ENCODE measurements around the gene KAZN.

KAZN gene

GRCh38 chr1:15145327-15145726 lies 546.8 kb downstream of the KAZN start:
- DNase-seq (ENCODE audit: low spot score), result no peak

DNA sequence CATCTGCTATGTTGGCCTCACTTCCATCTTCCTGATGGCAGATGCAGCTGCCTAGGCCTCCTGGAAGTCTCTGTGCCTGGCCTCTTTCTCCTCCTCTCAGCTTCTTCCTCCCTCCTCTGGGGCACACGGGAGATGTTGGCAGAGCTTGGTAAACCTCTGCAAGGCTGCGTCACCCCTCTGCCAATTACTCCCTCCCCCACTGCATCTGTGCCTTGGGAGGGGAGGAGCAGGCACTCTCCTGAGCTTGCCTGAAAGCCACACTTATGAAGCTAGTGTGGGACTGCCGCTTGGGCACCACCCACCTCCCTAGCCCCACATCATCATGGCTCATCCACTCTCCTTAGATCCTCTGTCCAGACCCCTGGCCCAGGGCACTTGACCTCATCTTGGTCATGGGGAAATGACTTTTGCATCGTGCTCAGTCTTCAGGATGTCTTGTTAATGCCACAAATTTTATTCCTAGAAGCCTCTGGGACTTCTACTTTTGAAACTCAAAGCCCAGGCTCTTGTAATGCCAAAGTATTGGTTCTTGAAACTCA lies 547.7 kb downstream of the KAZN start:
- DNase-seq (ENCODE audit: low spot score), result no peak

- no peak for DNase-seq (ENCODE audit: low spot score)
Observed at GRCh38 chr1:15146971-15147376, 548.5 kb downstream of the KAZN start.

- no peak for DNase-seq (ENCODE audit: low spot score)
Observed at GRCh38 chr1:15148004-15148403, 549.5 kb downstream of the KAZN start.

GRCh38 chr1:15148475-15148874 lies 550.0 kb downstream of the KAZN start:
- no peak for DNase-seq (ENCODE audit: low spot score)

GRCh38 chr1:15148941-15149340 lies 550.5 kb downstream of the KAZN start:
- no peak for DNase-seq (ENCODE audit: low spot score)

- no peak for DNase-seq (ENCODE audit: low spot score)
Observed at GRCh38 chr1:15150376-15150775, 551.9 kb downstream of the KAZN start.

GRCh38 chr1:15151377-15151806 lies 552.9 kb downstream of the KAZN start:
- DNase-seq (ENCODE audit: low spot score), result no peak

GRCh38 chr1:15151871-15152270 lies 553.4 kb downstream of the KAZN start:
- no peak for DNase-seq (ENCODE audit: low spot score)

DNA sequence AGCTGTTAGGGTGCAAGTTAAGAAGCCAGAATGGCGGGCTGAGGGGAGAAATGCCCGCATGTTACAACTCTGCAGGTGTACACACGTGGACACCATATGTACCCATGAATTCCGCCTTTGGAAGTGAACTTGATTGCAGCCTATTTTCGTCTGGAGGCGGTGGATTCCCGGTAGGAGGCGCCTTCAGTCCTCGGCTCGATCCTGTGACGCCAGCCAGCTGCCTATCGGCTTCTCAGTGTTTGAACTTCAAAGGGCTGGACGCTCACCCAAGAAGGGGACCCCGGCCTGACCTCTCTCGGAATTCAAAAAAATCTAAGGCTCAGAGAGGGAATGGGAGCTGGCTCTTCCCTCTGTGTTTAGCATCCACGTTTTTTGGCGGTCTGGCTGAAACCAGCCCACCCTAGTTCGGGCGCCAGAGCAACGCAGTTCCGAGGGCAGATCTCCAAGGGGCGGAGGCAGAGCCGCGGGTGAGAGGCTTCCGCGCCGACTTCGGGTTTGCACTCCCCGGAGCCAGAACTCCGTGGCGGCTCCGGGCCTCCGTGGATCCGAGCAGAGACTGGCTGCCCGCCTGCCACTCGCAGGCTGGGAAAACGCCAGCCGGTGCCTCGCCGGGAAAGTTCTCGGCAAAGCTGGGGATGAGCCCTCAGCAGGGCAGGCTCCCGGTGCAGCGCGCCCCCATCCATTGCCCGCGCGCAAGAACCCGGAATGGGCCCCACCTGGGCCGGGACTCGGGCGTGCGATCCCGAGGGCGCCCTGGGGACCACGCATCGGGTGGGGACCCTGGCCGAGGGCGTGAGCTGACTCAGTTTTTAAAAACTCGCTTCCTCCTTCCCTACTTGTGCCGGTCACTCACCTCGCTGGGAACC lies 554.1 kb downstream of the KAZN start:
- peak; percentile 84 for DNase-seq (ENCODE audit: low spot score)

GRCh38 chr1:15153184-15153841 lies 554.8 kb downstream of the KAZN start, which contains the start of gene TMEM51:
Gene TMEM51, plus strand, starts transcription at chr1:15153747. Its CDS starts 61,341 bp downstream, at chr1:15215088.
- DNase-seq (ENCODE audit: low spot score), result peak; percentile 53

DNA sequence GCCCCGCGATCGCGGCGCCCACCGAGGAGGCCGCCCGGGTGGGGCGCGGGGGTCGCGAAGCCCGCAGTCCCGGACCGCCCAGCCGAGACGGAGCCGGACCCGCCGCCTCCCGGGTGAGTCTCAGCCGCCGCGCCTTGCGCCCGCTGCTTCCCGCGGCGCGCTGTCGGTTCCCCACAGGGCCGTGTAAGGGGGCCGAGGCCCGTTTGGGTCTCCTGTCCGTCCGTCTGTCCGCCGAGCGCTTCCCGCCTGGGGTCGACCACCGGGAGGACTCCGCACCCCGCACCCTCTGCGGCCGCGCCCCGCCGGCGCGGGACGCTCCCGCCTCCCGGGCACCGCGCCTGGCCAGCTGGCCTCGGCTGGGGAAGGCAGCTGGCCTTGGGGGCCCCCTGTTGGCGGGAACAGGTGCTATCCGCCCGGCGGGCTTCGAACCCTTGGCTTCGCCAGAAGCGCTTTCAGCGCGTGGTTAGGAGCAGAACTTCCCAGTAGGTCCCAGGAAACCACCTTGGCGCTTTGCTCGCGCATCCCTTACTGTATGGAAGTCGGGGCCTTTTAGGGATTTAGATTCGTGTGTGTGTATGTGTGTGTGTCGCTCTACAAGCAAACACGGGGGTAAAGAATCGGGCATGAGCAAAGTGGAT lies 555.5 kb downstream of the KAZN start:
- peak; percentile 56 for DNase-seq (ENCODE audit: low spot score)

DNA sequence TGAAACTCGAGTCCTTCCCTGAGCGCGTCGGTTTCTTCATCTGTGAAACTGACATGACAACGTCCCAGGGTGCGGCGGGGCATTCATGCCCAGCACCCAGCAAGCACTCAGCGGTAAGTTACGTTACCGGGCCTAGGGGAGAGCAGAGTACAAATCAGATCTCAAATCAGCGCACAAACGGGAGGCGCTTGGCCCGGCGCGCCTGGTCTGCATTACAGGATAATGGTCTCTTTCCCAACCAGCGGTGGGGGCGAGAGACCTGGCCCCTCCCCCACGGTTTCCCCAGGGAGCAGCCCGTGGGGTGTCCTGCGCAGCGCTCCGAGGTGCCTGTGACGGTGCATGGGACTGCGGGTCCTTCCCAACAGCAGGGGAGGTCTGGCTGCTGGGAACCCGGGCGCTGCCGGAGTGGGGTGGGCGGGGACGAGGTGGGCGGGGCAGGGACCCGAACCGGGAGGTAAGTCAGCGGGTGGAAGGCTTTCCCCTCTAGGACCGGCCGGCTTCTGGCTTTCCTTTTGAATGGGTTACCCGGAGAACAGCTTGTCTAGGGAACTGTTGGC lies 556.1 kb downstream of the KAZN start:
- DNase-seq (ENCODE audit: low spot score), result no peak

DNA sequence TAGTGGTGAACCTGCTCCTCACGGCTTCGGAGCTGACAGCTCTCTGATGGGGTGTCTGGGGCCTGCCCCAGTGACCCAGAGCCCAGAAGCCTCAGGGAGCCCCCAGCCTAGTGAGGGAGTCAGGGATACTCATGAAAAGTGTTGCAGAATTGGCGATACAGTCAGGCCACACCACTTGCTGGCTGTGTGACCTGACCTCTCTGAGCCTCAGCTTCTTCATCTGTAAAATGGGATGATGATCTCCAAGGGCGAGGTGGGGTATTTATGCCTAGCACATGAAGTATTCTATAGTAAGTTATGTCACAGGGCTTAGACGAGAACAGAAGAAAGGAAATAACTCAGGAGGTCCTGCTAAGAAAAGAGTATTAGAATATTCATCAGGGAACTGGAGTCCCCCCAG lies 556.7 kb downstream of the KAZN start:
- DNase-seq (ENCODE audit: low spot score), result no peak

DNA sequence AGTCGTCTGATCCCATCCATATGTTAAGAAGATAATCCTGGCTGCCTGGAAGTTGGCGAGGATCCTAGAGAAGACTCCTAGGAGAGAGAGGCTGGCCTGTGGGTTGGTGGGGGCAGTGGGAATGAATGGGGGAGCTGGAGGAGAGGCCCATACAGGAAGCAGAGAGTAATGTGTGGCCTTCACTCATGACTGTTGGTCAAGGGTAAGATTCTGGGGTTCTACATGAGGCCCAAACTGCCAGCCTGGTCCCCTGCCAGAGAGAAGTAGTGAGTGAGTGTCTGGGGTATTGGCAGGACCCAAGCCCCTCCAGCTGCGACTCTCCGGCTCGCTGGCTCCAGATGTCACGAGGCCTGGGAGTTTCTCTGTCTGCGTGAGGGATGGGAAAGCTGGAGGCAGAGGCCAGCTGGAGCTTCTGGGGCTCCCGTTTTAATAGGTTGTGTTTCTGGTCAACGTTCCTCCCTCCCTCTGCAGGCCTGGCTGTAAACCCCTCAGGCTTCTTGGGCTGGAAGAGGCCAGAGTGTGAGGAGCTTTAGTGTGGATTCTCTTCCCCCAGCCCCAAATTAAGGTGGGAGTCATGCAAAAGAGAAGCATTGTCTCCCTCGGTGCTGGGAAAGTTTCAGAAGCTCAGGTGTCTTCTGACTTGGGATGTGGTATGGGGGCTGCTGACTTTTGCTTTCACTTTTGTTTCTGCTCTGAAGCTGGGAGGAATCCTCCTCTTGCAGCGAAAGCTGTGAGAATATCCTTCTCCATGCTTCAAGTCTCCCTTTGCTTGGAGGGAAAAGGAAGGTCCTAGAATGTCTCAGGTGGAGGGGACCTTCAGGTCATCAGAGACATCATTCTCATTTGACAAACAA lies 557.6 kb downstream of the KAZN start:
- no peak for DNase-seq (ENCODE audit: low spot score)

- DNase-seq (ENCODE audit: low spot score), result no peak
Observed at GRCh38 chr1:15156807-15157380, 558.4 kb downstream of the KAZN start.

DNA sequence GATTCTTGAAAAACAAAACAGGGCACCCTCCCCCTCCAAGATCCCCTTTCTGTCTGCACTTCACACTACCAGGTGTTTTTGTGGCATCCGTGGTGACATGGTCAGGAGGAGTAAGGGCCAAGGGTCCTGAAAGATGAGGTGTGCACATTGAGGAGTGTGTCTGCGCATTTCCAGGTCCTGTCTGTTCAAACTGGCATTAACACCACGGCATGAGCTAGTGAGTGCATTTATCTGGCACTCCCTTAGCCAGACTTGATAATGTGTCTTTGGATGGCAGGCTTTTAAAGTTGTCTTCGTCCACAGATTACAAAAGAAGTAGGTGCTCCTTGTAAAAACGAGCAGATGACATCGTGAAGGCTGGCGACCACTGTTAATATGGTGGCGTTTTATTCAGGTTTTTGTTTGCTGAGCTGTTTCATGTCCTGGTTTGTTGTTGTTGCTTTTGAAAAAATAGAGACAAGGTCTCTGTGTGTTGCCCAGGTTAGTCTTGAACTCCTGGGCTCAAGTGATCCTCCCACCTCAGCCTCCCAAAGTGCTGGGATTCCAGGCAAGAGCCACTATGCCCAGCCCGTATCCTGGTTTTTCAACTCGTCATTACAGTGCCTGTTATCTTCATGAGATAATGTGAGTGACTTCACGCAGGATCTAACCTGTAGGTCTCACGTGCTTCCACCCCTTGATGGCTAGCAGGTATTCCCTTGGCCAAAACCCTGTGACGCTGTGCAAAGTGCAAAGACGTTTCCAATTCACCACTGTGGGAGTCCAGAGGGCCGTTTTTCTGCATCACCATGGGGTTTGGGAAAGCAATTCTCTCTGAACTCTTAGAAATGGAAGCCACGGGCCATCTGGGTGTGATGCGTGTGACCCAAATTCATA lies 559.3 kb downstream of the KAZN start:
- no peak for DNase-seq (ENCODE audit: low spot score)

DNA sequence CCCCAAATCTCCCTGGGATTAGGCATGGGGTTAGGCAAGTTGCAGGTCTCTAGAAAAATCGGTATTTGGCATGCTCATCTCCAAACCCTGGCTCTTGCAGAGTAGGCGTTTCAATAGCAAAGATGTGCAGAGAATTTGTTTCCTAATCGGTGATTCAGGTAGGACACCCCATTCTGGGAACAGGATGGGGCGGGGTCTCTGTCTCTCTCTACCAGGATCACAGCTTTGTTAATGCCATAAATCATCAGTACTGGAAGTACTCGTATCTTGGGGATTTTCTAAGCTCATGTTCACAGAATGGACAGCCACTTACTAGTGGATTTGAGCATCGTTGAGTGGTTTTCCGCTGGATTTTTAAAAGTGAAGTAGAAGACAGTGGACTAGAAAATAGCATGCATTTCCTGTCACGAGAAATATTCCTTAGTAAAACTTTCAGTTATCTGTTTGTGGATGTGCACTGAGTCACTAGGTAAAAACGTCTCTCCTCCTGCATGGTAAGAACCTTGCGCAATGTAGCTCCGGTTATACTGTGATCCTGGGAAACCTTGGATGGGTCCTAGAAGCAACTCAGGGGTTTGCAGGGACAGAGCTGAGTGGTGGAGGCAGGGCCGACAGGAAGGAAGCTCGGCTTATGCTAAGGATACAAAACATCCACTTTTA lies 560.2 kb downstream of the KAZN start:
- peak; percentile 35 for DNase-seq (ENCODE audit: low spot score)

GRCh38 chr1:15159166-15159555 lies 560.7 kb downstream of the KAZN start:
- DNase-seq (ENCODE audit: low spot score), result no peak
